DND-41 (cell line): Measurements from ENCODE around the gene ZNF37A.
A peak's percentile ranks its signal among the peaks of the same experiment; 100 is the strongest.

ENCODE experiments used
- ATAC-seq: fragments of 200-7000 bp; cut with Tn5 transposase; 3 replicates; pipeline ENCODE4 v1.9.1; 2021; ENCODE audit warnings: low read depth; ENCODE audit not compliant: insufficient read depth
- DNase-seq: peaks from one replicate; pipeline ENCODE4 v3.0.0-alpha.2; 2020
- H2AFZ ChIP-seq: 2 replicates; pipeline ENCODE4 v1.6.0; 2012; ENCODE audit warnings: low read depth, low read length
- H3K27ac ChIP-seq: 2 replicates; pipeline ENCODE4 v1.5.1; 2012; ENCODE audit warnings: low read length, inconsistent platforms
- H3K27me3 ChIP-seq: fragments of 200-600 bp; sonication (generic); 2 replicates; pipeline ENCODE4 v1.6.0; 2012; ENCODE audit warnings: low read length, mild to moderate bottlenecking, inconsistent platforms; ENCODE audit not compliant: insufficient read depth, poor library complexity
- H3K36me3 ChIP-seq: 2 replicates; pipeline ENCODE4 v1.5.1; 2012; ENCODE audit warnings: low read length, inconsistent platforms; ENCODE audit not compliant: insufficient read depth
- H3K4me1 ChIP-seq: 2 replicates; pipeline ENCODE4 v1.5.1; 2012; ENCODE audit warnings: mild to moderate bottlenecking, low read length; ENCODE audit not compliant: insufficient read depth
- H3K4me2 ChIP-seq: 2 replicates; pipeline ENCODE4 v1.6.0; 2012; ENCODE audit warnings: mild to moderate bottlenecking, moderate library complexity, low read length, inconsistent platforms; ENCODE audit not compliant: insufficient read depth
- H3K4me3 ChIP-seq, 2 experiments: fragments of 200-600 bp in 1 of 2; shearing (Covaris generic) in 1 of 2; 2 replicates each; pipeline ENCODE4 v1.5.1; 2012 to 2016; ENCODE audit warnings: inconsistent platforms in 2 of 2, low read length in 2 of 2, mild to moderate bottlenecking in 2 of 2, low read depth in 1 of 2, moderate library complexity in 1 of 2
- H3K79me2 ChIP-seq: 2 replicates; pipeline ENCODE4 v1.6.0; 2012; ENCODE audit warnings: low read length, inconsistent platforms; ENCODE audit not compliant: insufficient read depth
- H3K9ac ChIP-seq: 2 replicates; pipeline ENCODE4 v1.6.0; 2012; ENCODE audit warnings: low read depth, mild to moderate bottlenecking, inconsistent platforms, low read length, moderate library complexity
- H3K9me3 ChIP-seq: 2 replicates; pipeline ENCODE4 v1.5.1; 2012; ENCODE audit warnings: low read length, moderate library complexity, mild to moderate bottlenecking, inconsistent platforms; ENCODE audit not compliant: insufficient read depth, severe bottlenecking
- H4K20me1 ChIP-seq: 2 replicates; pipeline ENCODE4 v1.6.0; 2012; ENCODE audit warnings: low read length; ENCODE audit not compliant: insufficient read depth
- EZH2 ChIP-seq: IDR thresholded peaks from 3 replicates; pipeline ENCODE4 v1.6.1; 2012; ENCODE audit warnings: borderline replicate concordance, low read depth, mild to moderate bottlenecking, moderate library complexity, low read length, inconsistent platforms; ENCODE audit not compliant: severe bottlenecking
- TF ChIP-seq, protein P1 (sequence below): IDR thresholded peaks from 2 replicates; pipeline ENCODE4 v1.5.1; 2012; ENCODE audit warnings: borderline replicate concordance, low read length, moderate library complexity, mild to moderate bottlenecking; ENCODE audit not compliant: poor library complexity, severe bottlenecking; ENCODE audit errors: extremely low read depth

The ZNF37A gene

DNA sequence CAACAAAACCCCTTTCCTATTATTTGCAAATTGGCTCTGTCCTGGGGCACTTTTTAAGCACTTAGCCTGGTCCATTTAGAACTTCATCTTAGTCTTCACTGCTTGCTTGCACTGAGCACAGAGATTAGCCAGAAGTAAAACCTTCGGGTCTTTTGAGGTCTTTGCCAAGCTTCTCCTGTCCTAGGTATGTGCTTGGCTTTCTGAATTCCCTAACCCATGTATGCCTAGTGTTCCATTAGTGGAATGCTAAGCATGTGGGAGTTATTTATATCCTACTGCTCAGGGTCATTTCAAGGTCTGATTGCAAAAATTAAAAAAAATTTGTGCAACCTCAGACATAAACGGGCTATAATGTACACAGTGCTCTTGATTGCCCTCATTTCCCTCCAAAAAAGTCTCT is 18.0 kb downstream of the ZNF37A start:
- no peaks in the 10 kb centered on the region; the same call in 1 of the 2 replicates for H3K79me2 ChIP-seq
- no peaks in the 10 kb centered on the region for H3K4me1 ChIP-seq
- no peak overlapping the region for H3K4me3 ChIP-seq
- no peak overlapping the region for H3K4me2 ChIP-seq
- no peaks in the 10 kb centered on the region for H3K27me3 ChIP-seq
- H3K9ac ChIP-seq, result no peak overlapping the region
- no peak overlapping the region for H2AFZ ChIP-seq
- no peaks in the 10 kb centered on the region for H4K20me1 ChIP-seq
- no peak for ATAC-seq
- peaks cover 45% of the 10 kb centered on the region for H3K36me3 ChIP-seq
- DNase-seq, result no peak
- TF ChIP-seq EZH2, result no peak
- TF ChIP-seq, protein P1, sequence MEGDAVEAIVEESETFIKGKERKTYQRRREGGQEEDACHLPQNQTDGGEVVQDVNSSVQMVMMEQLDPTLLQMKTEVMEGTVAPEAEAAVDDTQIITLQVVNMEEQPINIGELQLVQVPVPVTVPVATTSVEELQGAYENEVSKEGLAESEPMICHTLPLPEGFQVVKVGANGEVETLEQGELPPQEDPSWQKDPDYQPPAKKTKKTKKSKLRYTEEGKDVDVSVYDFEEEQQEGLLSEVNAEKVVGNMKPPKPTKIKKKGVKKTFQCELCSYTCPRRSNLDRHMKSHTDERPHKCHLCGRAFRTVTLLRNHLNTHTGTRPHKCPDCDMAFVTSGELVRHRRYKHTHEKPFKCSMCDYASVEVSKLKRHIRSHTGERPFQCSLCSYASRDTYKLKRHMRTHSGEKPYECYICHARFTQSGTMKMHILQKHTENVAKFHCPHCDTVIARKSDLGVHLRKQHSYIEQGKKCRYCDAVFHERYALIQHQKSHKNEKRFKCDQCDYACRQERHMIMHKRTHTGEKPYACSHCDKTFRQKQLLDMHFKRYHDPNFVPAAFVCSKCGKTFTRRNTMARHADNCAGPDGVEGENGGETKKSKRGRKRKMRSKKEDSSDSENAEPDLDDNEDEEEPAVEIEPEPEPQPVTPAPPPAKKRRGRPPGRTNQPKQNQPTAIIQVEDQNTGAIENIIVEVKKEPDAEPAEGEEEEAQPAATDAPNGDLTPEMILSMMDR, result no peak
- peaks cover 51% of the 10 kb centered on the region for H3K9me3 ChIP-seq
- H3K27ac ChIP-seq, result no peak overlapping the region

DNA sequence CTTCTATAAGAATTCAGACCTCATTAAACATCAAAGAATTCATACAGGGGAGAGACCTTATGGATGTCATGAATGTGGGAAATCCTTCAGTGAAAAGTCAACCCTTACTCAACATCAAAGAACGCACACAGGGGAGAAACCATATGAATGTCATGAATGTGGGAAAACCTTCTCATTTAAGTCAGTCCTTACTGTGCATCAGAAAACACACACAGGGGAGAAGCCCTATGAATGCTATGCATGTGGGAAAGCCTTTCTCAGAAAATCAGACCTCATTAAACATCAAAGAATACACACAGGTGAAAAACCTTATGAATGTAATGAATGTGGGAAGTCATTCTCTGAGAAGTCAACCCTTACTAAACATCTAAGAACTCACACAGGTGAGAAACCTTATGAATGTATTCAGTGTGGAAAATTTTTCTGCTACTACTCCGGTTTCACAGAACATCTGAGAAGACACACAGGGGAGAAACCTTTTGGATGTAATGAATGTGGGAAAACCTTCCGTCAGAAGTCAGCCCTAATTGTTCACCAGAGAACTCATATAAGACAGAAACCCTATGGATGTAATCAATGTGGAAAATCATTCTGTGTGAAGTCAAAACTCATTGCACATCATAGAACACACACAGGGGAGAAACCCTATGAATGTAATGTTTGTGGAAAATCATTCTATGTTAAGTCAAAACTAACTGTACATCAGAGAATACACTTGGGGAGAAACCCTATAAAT is 24.1 kb downstream of the ZNF37A start:
- H3K27ac ChIP-seq, result no peak overlapping the region
- no peak overlapping the region for H3K9ac ChIP-seq
- peak overlapping the region in 1 of 2 experiments; percentile 21; a peak in 1 of 4 replicates for H3K4me3 ChIP-seq
- no peak overlapping the region for H3K4me2 ChIP-seq
- DNase-seq (no peak), ATAC-seq (no peak; the same call in 2 of the 3 replicates)
- H2AFZ ChIP-seq, result no peak overlapping the region
- H3K9me3 ChIP-seq, result peaks cover 95% of the 10 kb centered on the region
- no peaks in the 10 kb centered on the region; the same call in 1 of the 2 replicates for H3K79me2 ChIP-seq
- no peaks in the 10 kb centered on the region for H3K4me1 ChIP-seq
- no peaks in the 10 kb centered on the region for H4K20me1 ChIP-seq
- H3K36me3 ChIP-seq, result peaks cover 69% of the 10 kb centered on the region
- no peaks in the 10 kb centered on the region for H3K27me3 ChIP-seq
- TF ChIP-seq, protein P1, result no peak
- TF ChIP-seq EZH2, result no peak

DNA sequence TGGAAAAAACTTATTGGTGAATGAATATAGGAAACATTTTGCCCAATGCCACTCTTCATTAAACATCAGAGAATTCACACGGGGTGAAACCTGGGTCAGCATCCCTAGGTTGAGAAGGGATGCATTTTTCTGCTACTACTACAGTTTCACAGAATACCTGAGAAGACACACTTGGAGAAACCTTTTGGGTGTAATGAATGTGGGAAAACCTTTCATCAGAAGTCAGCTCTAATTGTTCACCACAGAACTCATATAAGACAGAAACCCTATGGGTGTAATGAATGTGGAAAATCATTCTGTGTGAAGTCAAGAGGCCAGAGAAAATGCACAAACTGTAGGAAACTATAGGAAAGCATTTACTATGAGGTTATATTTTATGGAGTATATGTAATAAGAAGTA is 24.9 kb downstream of the ZNF37A start:
- Histone ChIP-seq H3K9me3 (peaks cover 95% of the 10 kb centered on the region), H3K36me3 (peaks cover 61% of the 10 kb centered on the region)

More for the DNA sequence above, 24.9 kb downstream of the ZNF37A start:
- Histone ChIP-seq H3K4me1 (no peaks in the 10 kb centered on the region), H3K27me3 (no peaks in the 10 kb centered on the region), H2AFZ (no peak overlapping the region), H3K4me2 (no peak overlapping the region), H4K20me1 (no peaks in the 10 kb centered on the region), H3K4me3 (no peak overlapping the region), H3K79me2 (no peaks in the 10 kb centered on the region), H3K27ac (no peak overlapping the region), H3K9ac (no peak overlapping the region)
- ATAC-seq, result no peak
- TF ChIP-seq EZH2, result no peak
- TF ChIP-seq, protein P1, result no peak
- no peak for DNase-seq
